B cell (primary cell): ENCODE results near the gene SHISA2.

Experiments used
- EZH2 ChIP-seq: IDR thresholded peaks from 2 replicates; pipeline ENCODE4 v1.6.1; 2012; ENCODE audit warnings: borderline replicate concordance, low read depth, mild to moderate bottlenecking, moderate library complexity, low read length; ENCODE audit not compliant: insufficient read depth, poor library complexity, severe bottlenecking
- TF ChIP-seq, protein P1 (sequence below): fragments of 200-600 bp; IDR thresholded peaks from one replicate; pipeline ENCODE4 v1.8.0; 2022; ENCODE audit warnings: antibody characterized with exemption, mild to moderate bottlenecking

- TF ChIP-seq, protein P1, sequence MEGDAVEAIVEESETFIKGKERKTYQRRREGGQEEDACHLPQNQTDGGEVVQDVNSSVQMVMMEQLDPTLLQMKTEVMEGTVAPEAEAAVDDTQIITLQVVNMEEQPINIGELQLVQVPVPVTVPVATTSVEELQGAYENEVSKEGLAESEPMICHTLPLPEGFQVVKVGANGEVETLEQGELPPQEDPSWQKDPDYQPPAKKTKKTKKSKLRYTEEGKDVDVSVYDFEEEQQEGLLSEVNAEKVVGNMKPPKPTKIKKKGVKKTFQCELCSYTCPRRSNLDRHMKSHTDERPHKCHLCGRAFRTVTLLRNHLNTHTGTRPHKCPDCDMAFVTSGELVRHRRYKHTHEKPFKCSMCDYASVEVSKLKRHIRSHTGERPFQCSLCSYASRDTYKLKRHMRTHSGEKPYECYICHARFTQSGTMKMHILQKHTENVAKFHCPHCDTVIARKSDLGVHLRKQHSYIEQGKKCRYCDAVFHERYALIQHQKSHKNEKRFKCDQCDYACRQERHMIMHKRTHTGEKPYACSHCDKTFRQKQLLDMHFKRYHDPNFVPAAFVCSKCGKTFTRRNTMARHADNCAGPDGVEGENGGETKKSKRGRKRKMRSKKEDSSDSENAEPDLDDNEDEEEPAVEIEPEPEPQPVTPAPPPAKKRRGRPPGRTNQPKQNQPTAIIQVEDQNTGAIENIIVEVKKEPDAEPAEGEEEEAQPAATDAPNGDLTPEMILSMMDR: no peak
- no peak for TF ChIP-seq EZH2
Measured at GRCh38 chr13:26095338-26095737, 43.5 kb upstream of the SHISA2 start.
